ENCODE data around the gene RNPEP. TPM values are rescaled to one million over a fixed set of nuclear protein-coding genes. Genes with fewer than 3 reads are reported as not detected.

Gene RNPEP
- total and polyA plus RNA-seq, 2 of the 13 experiments (the other 11 are each of a cell fraction or from before 2014, with no cell fraction given), result 20.6 to 38.4 TPM

DNA sequence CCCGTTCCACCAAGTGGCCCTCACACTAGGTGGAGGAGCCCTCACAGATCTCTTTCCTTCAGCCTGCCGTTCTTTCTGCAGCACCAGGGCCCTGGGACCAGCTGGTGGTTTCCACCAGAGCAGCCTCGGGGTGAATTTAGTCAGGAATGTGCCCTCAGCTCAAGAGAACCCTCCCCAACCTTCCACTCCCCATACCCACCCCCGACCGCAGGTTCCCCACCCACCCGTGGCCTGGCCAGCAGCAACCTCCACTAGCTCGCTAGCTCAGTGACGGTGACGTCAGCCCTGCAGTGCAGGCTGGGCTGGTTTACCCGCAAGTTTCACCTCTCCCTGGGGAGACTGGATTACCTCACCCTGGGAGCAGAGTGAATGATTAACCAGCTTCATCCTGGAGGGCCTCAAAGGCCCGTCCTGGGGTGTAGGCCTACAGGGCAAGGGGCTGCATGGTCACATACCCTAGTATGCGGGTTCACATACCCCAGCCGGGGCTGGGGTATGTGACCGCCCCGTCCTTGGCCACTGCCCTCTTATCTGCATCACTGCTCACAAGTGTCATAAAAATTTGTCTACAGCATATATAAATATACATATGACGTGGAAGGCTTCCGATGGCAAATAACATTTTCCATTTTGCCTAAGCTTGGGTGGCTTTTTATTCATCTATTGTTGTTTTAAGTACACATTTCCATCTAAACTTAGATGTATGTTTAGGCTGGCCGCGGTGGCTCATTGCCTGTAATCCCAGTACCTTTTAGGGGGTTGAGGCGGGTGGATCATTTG lies 52.4 kb downstream of the RNPEP start (continued):
- TF ChIP-seq ZKSCAN1 (IDR thresholded peaks at IDR 0.05; ENCODE audit: low read length) (no peak), YEATS2 (CRISPR knock-in tag; IDR thresholded peaks at IDR 0.05; ENCODE audit: borderline replicate concordance) (peak; percentile 34; the same call in 1 of the 2 replicates), FOXA1 (IDR thresholded peaks at IDR 0.05) (no peak), FOXA1 (CRISPR knock-in tag; IDR thresholded peaks at IDR 0.05) (peak; percentile 26; the same call in 1 of the 2 replicates), HNRNPLL (IDR thresholded peaks at IDR 0.05; ENCODE audit: low read depth, low read length, poor library complexity, severe bottlenecking) (no peak), PHF8 (CRISPR knock-in tag; IDR thresholded peaks at IDR 0.05) (peak; percentile 52), PAX8 (CRISPR knock-in tag; IDR thresholded peaks at IDR 0.05; ENCODE audit: borderline replicate concordance) (no peak), ZNF775 (CRISPR knock-in tag; IDR thresholded peaks at IDR 0.05; ENCODE audit: borderline replicate concordance) (no peak), FOXC1 (CRISPR knock-in tag; IDR thresholded peaks at IDR 0.05; ENCODE audit: borderline replicate concordance) (0 out of 2 replicates have a peak, but pooled peaks have one; percentile 66), MTF1 (CRISPR knock-in tag; IDR thresholded peaks at IDR 0.05) (no peak), ZSCAN12 (CRISPR knock-in tag; IDR thresholded peaks at IDR 0.05) (no peak), BRCA1 (CRISPR knock-in tag; IDR thresholded peaks at IDR 0.05) (0 out of 2 replicates have a peak, but pooled peaks have one; percentile 37)
- TF ChIP-seq, protein P1, sequence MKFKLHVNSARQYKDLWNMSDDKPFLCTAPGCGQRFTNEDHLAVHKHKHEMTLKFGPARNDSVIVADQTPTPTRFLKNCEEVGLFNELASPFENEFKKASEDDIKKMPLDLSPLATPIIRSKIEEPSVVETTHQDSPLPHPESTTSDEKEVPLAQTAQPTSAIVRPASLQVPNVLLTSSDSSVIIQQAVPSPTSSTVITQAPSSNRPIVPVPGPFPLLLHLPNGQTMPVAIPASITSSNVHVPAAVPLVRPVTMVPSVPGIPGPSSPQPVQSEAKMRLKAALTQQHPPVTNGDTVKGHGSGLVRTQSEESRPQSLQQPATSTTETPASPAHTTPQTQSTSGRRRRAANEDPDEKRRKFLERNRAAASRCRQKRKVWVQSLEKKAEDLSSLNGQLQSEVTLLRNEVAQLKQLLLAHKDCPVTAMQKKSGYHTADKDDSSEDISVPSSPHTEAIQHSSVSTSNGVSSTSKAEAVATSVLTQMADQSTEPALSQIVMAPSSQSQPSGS (CRISPR knock-in tag; IDR thresholded peaks at IDR 0.05), result peak; percentile 98
- TF ChIP-seq, protein P2, sequence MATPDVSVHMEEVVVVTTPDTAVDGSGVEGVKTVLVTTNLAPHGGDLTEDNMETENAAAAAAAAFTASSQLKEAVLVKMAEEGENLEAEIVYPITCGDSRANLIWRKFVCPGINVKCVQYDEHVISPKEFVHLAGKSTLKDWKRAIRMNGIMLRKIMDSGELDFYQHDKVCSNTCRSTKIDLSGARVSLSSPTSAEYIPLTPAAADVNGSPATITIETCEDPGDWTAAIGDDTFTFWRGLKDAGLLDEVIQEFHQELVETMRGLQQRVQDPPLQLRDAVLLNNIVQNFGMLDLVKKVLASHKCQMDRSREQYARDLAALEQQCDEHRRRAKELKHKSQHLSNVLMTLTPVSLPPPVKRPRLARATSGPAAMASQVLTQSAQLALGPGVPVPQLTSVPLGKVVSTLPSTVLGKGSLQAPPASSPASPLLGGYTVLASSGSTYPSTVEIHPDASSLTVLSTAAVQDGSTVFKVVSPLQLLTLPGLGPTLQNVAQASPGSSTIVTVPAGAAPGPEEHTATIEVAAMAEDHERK (CRISPR knock-in tag; IDR thresholded peaks at IDR 0.05; ENCODE audit: low read depth), result no peak
- TF ChIP-seq, protein P3, sequence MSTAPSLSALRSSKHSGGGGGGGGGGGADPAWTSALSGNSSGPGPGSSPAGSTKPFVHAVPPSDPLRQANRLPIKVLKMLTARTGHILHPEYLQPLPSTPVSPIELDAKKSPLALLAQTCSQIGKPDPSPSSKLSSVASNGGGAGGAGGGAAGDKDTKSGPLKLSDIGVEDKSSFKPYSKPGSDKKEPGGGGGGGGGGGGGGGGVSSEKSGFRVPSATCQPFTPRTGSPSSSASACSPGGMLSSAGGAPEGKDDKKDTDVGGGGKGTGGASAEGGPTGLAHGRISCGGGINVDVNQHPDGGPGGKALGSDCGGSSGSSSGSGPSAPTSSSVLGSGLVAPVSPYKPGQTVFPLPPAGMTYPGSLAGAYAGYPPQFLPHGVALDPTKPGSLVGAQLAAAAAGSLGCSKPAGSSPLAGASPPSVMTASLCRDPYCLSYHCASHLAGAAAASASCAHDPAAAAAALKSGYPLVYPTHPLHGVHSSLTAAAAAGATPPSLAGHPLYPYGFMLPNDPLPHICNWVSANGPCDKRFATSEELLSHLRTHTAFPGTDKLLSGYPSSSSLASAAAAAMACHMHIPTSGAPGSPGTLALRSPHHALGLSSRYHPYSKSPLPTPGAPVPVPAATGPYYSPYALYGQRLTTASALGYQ (CRISPR knock-in tag; IDR thresholded peaks at IDR 0.05), result 0 out of 2 replicates have a peak, but pooled peaks have one; percentile 35
- TF ChIP-seq, protein P4, sequence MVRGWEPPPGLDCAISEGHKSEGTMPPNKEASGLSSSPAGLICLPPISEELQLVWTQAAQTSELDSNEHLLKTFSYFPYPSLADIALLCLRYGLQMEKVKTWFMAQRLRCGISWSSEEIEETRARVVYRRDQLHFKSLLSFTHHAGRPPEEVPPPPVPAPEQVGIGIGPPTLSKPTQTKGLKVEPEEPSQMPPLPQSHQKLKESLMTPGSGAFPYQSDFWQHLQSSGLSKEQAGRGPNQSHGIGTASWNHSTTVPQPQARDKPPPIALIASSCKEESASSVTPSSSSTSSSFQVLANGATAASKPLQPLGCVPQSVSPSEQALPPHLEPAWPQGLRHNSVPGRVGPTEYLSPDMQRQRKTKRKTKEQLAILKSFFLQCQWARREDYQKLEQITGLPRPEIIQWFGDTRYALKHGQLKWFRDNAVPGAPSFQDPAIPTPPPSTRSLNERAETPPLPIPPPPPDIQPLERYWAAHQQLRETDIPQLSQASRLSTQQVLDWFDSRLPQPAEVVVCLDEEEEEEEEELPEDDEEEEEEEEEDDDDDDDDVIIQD (CRISPR knock-in tag; IDR thresholded peaks at IDR 0.05; ENCODE audit: low read depth), result peak; percentile 35; the same call in 1 of the 2 replicates
- TF ChIP-seq, protein P5, sequence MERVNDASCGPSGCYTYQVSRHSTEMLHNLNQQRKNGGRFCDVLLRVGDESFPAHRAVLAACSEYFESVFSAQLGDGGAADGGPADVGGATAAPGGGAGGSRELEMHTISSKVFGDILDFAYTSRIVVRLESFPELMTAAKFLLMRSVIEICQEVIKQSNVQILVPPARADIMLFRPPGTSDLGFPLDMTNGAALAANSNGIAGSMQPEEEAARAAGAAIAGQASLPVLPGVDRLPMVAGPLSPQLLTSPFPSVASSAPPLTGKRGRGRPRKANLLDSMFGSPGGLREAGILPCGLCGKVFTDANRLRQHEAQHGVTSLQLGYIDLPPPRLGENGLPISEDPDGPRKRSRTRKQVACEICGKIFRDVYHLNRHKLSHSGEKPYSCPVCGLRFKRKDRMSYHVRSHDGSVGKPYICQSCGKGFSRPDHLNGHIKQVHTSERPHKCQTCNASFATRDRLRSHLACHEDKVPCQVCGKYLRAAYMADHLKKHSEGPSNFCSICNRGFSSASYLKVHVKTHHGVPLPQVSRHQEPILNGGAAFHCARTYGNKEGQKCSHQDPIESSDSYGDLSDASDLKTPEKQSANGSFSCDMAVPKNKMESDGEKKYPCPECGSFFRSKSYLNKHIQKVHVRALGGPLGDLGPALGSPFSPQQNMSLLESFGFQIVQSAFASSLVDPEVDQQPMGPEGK (CRISPR knock-in tag; IDR thresholded peaks at IDR 0.05), result peak; percentile 62; the same call in 1 of the 2 replicates

Measured in HepG2 (cell line).